ENCODE results near the gene WNK3.
"Not testable (repeated sequence)": the region's sequence is repeated elsewhere in the genome, so short reads cannot be mapped to it uniquely, and the experiment has no call there.

DNA sequence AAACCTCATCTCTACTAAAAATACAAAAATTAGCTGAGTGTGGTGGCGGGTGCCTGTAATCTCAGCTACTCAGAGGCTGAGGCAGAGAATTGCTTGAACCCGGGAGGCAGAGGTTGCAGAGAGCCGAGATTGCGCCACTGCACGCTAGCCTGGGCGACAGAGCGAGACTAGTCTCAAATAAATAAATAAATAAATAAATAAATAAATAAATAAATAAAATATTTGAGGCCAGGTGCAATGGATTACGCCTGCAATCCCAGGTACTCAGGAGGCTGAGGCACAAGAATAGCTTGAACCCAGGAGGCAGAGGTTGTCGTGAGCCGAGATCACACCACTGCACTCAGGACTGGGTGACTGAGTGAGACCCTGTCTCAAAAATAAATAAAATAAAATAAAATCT, 20.5 kb downstream of the WNK3 start:
- TF ChIP-seq CTCF (IDR thresholded peaks at IDR 0.05); EZH2 (IDR thresholded peaks at IDR 0.05; ENCODE audit: borderline replicate concordance, insufficient read depth, low read depth, low read length, poor library complexity, severe bottlenecking): not testable (repeated sequence)
